Bone marrow (tissue), 2 donors: Measurements from ENCODE around the gene HOXC4.
"Not testable (repeated sequence)": the region's sequence is repeated elsewhere in the genome, so short reads cannot be mapped to it uniquely, and the experiment has no call there.

ENCODE experiments used
- DNase-seq, 2 donors: peaks; one replicate each; lab custom pipeline; 2025; lab: John Stamatoyannopoulos, UW

The HOXC4 gene

DNA sequence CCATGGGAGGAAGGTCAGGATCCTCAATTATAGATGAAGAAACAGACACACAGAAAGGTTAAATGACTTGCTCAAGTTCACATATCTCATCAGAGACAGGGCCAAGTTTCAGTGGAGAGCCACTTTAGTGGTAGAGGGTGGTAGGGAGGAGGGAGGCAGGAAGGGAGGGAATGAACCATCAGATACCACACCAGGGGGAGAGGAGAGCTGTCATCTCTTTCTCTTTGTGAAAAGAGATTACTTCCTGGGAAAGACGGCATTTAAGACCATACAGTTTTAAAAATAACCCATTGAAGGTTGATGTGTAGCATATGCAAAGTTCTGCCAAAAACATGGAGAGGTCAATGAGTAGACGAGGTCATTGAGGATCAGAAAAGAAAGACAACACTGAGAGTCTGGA is 39.3 kb downstream of the HOXC4 start:
- DNase-seq: not testable (repeated sequence)

DNA sequence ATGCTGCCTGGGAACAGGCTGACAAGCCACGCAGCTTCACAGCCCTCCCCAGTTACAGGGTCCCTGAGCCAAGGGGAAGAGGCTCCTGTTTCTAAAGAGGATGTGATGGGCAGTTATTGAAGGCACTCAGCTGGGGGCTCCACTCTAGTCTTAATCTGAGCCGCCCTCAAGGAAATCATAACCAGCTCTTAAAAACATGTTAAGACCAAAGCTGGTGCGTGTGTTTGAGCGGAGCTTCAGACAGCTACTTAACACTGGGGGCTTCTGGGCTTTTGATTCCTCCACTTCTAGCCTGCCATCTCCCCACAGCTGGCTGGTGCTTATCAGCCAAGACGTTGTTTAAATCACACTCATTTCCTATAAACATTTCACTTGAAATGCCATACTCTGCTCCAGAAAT is 42.3 kb downstream of the HOXC4 start:
- DNase-seq: not testable (repeated sequence)

DNA sequence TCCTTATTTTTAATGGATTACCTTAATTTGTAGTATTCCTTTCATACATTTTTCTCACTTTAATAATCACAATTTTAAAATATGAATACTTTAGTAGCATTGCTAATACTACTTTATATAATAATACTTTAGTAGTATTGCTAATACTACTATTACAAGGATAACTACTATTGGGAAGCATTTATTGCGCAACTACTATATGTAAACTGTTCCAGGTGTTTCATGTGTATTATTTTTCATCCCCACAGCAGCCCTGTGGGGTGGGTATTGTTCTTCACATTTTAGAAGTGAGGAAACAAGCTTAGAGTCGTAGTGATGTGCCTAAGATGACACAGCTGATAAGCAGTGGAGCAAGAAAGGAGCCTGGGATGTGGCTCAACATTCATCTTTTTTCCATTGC is 45.0 kb downstream of the HOXC4 start:
- not testable (repeated sequence) for DNase-seq

DNA sequence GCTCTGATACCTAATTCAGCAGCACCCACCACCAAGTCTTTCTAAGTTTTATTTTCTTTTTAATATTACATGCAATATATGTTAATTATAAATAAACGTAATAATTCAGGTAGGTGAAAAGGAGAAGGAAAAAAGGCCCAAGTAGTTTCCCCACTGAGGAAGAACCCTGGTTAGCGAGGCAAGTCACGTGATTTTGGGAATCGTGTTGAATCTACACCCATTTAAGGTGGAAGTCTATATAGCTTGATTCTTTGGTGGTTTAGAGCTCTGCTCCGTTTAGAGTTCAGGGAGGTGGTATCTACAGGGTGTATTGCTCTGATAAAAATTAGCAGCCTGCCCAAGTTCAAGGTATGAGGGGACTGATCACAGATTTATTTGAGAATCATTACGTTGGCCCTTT is 47.0 kb downstream of the HOXC4 start:
- not testable (repeated sequence) for DNase-seq

DNA sequence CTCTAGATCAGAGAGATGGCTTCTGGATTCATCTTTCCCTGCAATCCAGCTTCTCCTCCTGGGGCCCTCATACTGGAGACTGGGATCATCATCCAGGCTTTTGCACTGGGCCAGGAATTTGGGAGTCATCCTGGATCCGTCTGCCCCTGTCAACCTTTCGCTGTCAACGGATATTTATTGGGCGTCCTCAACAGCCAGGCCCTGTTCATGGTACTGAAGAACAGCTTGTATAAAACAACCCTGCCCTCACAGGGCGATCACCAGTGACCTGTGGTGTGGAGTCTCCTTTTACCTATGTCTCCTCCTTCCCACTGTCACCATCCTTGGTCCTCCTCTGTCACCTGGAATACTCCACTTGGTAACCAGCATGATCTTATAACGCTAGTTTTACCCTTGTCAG is 48.6 kb downstream of the HOXC4 start:
- not testable (repeated sequence) for DNase-seq

DNA sequence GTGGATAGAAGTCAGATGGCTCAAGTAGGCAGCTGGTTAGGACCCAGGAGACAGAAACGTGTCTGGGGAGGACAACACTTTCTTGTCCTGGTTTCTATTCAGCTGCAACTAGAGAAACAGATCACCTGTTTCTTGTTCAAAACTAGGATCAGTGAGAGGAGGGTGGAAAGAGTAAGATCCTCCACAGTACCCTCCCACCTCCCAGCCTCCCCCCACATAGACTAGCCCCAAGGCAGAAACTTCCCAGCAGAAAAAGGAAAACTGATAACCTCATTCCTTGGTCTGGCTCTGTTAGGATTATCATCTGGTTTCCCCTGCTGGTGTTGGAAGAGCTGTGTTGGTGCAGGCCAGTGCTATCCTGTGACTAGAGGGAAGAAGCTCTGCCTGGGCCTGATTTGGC is 50.2 kb downstream of the HOXC4 start:
- not testable (repeated sequence) for DNase-seq
